Measurements from ENCODE around the gene DBP.
A peak's percentile ranks its signal among the peaks of the same experiment; 100 is the strongest.

GRCh38 chr19:48646001-48646721 is 9.0 kb upstream of the DBP start, which contains the start of gene CA11:
- TF ChIP-seq CTCF (conservative IDR thresholded peaks at IDR 0.05; ENCODE audit: low read depth, low read length) (peak; percentile 94), EZH2 (IDR thresholded peaks at IDR 0.05; ENCODE audit: borderline replicate concordance, low read depth, low read length, poor library complexity, severe bottlenecking) (no peak)

Measured in A673 (cell line).